Endothelial cell of umbilical vein (primary cell): ENCODE results near the gene EPHA4.

Experiments used
- EZH2 ChIP-seq: IDR thresholded peaks from 2 replicates; pipeline ENCODE4 v1.6.1; 2012; ENCODE audit warnings: borderline replicate concordance, low read depth, mild to moderate bottlenecking, moderate library complexity, low read length, inconsistent platforms; ENCODE audit not compliant: severe bottlenecking
- GATA2 ChIP-seq: IDR thresholded peaks from 2 replicates; pipeline ENCODE4 v1.7.0; 2011; ENCODE audit warnings: low read depth, mild to moderate bottlenecking, moderate library complexity, mixed read lengths, low read length; ENCODE audit not compliant: insufficient read length, insufficient read depth
- MYC ChIP-seq: IDR thresholded peaks from one replicate; pipeline ENCODE4 v1.6.1; 2011; ENCODE audit warnings: mild to moderate bottlenecking, low read depth, low read length
- POLR2A ChIP-seq: IDR thresholded peaks from 2 replicates; pipeline ENCODE4 v1.6.1; 2012; ENCODE audit warnings: low read depth, mild to moderate bottlenecking, control low read depth, low read length
- POLR2AphosphoS5 ChIP-seq: IDR thresholded peaks from 2 replicates; pipeline ENCODE4 v1.6.1; 2012; ENCODE audit warnings: low read depth, mild to moderate bottlenecking, control low read depth, low read length, moderate library complexity; ENCODE audit not compliant: insufficient read depth
- TF ChIP-seq, protein P1 (sequence below), 2 donors: IDR thresholded peaks; 1 replicate in 1 of 2; 2 replicates in 1 of 2; pipeline ENCODE4 v1.5.1; 2011; ENCODE audit warnings: low read length in 2 of 2, mild to moderate bottlenecking in 2 of 2, moderate library complexity in 2 of 2, control low read depth in 1 of 2, inconsistent platforms in 1 of 2, low read depth in 1 of 2; ENCODE audit not compliant: insufficient read depth in 1 of 2; ENCODE audit errors: extremely low read depth in 1 of 2

DNA sequence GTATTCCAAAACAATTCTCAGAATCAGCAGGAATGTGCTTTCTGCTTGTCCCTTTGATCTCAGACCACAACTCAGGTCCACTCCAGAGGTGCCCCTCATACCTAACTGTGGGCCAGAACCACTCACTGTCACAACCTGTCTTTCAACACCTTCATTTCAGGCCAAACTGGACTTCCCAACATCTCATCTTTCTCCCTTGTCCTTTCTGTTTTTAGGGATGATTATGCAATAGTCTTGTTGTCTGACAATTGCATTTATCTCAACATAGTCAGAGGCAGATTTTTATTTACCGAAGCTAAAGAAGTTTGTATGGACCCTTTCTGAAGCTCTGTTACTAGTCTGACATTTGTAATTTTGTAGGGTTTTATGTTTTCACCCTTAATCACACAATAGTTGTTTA, 95.9 kb downstream of the EPHA4 start:
- TF ChIP-seq, protein P1, sequence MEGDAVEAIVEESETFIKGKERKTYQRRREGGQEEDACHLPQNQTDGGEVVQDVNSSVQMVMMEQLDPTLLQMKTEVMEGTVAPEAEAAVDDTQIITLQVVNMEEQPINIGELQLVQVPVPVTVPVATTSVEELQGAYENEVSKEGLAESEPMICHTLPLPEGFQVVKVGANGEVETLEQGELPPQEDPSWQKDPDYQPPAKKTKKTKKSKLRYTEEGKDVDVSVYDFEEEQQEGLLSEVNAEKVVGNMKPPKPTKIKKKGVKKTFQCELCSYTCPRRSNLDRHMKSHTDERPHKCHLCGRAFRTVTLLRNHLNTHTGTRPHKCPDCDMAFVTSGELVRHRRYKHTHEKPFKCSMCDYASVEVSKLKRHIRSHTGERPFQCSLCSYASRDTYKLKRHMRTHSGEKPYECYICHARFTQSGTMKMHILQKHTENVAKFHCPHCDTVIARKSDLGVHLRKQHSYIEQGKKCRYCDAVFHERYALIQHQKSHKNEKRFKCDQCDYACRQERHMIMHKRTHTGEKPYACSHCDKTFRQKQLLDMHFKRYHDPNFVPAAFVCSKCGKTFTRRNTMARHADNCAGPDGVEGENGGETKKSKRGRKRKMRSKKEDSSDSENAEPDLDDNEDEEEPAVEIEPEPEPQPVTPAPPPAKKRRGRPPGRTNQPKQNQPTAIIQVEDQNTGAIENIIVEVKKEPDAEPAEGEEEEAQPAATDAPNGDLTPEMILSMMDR (IDR thresholded peaks at IDR 0.05; ENCODE audit: extremely low read depth in 1 of 2, insufficient read depth in 1 of 2, low read depth in 1 of 2, low read length in 2 of 2): no peak
- TF ChIP-seq EZH2 (no peak), MYC (no peak), POLR2AphosphoS5 (no peak), GATA2 (no peak), POLR2A (no peak)
